AG09319 (cell line): ENCODE results near the gene SIPA1L3.

Source experiments
- DNase-seq: peaks from one replicate; pipeline ENCODE4 v3.0.0-alpha.2; 2010; ENCODE audit warnings: low read depth; ENCODE audit errors: extremely low read depth
- TF ChIP-seq, protein P1 (sequence below): IDR thresholded peaks from 2 replicates; pipeline ENCODE4 v1.5.1; 2011; ENCODE audit warnings: low read depth, mild to moderate bottlenecking, inconsistent platforms, low read length, moderate library complexity

The SIPA1L3 gene

GRCh38 chr19:38017401-38018151 is 110.6 kb downstream of the SIPA1L3 start:
- TF ChIP-seq, protein P1, sequence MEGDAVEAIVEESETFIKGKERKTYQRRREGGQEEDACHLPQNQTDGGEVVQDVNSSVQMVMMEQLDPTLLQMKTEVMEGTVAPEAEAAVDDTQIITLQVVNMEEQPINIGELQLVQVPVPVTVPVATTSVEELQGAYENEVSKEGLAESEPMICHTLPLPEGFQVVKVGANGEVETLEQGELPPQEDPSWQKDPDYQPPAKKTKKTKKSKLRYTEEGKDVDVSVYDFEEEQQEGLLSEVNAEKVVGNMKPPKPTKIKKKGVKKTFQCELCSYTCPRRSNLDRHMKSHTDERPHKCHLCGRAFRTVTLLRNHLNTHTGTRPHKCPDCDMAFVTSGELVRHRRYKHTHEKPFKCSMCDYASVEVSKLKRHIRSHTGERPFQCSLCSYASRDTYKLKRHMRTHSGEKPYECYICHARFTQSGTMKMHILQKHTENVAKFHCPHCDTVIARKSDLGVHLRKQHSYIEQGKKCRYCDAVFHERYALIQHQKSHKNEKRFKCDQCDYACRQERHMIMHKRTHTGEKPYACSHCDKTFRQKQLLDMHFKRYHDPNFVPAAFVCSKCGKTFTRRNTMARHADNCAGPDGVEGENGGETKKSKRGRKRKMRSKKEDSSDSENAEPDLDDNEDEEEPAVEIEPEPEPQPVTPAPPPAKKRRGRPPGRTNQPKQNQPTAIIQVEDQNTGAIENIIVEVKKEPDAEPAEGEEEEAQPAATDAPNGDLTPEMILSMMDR, result no peak
- DNase-seq, result no peak

DNA sequence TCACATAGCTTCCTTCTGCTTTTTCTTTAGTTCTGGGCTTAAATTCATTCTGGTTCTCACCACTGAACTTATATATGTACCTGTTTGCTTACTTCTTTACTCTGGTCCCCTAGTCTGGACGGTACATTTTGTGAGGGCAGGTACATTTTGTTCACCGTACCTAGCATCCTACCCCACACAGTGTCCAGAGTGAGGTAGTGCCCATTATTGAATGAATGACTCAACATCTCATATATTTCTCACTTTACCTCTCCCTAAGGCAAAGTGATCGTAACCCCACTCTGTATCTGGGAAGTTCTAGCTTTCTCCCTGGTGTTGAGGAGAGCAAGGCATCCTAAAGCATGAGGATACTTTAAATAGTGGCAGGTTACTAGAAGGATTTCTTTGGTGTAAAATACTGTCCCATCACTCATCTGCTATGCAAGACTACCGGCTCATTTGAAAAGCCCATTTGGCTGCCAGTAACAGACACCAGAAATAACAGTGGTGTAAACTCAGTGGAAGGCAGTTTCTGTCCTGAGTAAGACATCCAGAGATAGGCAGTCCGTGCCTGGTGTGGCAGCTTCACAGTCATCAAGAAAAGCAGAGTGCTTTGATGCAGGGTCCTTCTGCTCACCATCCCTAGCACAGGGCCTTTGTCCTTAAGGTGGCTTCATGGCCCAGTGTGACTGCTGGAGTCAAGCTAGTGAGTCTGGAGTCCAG is 111.8 kb downstream of the SIPA1L3 start:
- no peak for DNase-seq
- TF ChIP-seq, protein P1, result no peak

- no peak for DNase-seq
- TF ChIP-seq, protein P1, result no peak
Observed at GRCh38 chr19:38019396-38019724, 112.4 kb downstream of the SIPA1L3 start.

DNA sequence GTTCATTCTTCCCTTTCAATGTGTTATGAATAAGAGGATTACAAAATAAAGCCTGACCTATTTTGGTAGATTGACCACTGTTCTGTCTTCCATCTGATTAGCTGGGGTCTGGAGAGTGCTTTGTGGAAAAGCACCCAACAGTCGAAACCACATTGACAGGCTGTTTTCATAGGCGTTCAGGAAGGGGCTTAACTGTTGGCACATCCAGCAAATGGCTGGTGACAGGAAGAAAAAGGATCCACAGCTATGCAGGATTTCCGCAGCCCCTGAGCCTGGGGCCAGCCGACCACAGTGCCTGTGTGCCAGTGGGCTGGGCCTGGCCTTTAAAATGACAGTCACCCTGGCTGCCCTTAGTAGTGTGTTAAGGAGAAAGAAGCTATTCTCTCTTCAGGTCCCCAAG is 113.3 kb downstream of the SIPA1L3 start:
- TF ChIP-seq, protein P1, result no peak
- DNase-seq, result no peak

DNA sequence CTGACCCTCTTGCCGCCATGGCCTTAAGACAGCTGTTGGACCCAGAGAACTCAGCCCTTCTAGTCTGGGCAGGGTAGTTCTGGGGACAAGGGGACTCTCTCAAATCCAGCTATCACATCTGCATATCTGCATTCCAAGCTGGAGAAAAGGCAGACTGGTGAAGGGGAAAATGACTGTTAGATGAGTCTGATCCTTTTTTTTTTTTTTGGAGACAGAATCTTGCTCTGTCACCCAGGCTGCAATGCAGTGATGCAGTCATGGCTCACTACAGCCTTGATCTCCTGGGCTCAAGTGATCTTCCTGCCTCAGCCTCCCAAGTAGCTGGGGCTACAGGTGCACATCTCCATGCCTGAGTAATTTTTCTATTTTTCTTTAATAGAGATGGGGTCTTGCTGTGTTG is 114.3 kb downstream of the SIPA1L3 start:
- DNase-seq, result no peak
- TF ChIP-seq, protein P1, result no peak

GRCh38 chr19:38022791-38023670 is 116.0 kb downstream of the SIPA1L3 start:
- DNase-seq, result no peak
- TF ChIP-seq, protein P1, result no peak
